A673 (cell line): Measurements from ENCODE around the gene PROM1.

Experiments used
- EZH2 ChIP-seq: fragments of 200-600 bp; sonication (generic); IDR thresholded peaks from 2 replicates; pipeline ENCODE4 v1.6.1; 2017; ENCODE audit warnings: borderline replicate concordance, low read depth, mild to moderate bottlenecking, mixed read lengths, antibody characterized with exemption, low read length; ENCODE audit not compliant: poor library complexity, severe bottlenecking
- TF ChIP-seq, protein P1 (sequence below): fragments of 300-800, 200-600 bp; sonication (generic); conservative IDR thresholded peaks from 2 replicates; pipeline ENCODE4 v1.5.1; 2017; ENCODE audit warnings: low read depth, mild to moderate bottlenecking, antibody characterized with exemption, low read length, moderate library complexity, mixed read lengths

DNA sequence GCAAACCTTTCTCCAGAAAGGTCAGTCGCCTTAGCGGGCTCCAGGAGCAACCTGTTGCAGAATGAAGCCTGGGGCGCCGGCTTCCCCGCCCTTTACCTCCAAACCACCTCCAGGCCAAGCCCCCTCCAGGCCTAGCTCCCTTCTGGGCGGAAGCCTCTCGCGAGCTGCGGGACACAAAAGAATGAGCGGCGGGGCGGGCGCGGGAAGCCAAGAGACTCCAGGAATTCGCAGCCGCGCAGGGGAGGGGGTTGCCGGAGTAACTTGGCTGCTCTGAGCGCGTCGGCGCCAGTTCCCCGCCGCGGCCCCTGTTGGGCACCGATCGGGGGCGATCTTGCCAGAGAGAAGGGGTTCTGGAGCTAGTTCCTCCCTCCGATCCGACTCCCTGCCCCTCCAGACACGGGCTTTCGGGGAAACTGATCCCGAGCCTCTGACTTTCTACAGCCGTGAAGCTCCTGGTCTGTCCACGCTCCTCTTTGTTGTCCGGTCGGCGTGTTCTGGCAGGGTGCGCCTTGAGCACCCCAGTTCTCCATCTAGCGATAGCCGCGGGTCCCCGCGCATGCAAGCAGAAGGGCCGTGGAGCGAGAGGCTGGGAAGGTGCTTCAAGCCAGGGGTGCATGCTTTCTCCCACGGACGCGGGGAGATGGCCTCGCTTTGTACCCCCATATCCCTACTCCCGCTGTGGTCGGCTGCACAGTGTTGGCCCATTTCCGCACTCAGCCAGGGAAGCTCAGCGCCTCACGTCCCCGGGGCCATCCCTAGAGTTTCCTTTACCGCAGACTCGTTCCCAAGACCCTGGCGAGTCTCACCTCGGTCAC is 1.2 kb downstream of the PROM1 start:
- TF ChIP-seq, protein P1, sequence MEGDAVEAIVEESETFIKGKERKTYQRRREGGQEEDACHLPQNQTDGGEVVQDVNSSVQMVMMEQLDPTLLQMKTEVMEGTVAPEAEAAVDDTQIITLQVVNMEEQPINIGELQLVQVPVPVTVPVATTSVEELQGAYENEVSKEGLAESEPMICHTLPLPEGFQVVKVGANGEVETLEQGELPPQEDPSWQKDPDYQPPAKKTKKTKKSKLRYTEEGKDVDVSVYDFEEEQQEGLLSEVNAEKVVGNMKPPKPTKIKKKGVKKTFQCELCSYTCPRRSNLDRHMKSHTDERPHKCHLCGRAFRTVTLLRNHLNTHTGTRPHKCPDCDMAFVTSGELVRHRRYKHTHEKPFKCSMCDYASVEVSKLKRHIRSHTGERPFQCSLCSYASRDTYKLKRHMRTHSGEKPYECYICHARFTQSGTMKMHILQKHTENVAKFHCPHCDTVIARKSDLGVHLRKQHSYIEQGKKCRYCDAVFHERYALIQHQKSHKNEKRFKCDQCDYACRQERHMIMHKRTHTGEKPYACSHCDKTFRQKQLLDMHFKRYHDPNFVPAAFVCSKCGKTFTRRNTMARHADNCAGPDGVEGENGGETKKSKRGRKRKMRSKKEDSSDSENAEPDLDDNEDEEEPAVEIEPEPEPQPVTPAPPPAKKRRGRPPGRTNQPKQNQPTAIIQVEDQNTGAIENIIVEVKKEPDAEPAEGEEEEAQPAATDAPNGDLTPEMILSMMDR, result 0 out of 2 replicates have a peak, but pooled peaks have one; percentile 9
- no peak for TF ChIP-seq EZH2
